HUES6 (cell line): ENCODE data around the gene ACOT2.
A peak's percentile ranks its signal among the peaks of the same experiment; 100 is the strongest.
"Not testable (repeated sequence)": the region's sequence is repeated elsewhere in the genome, so short reads cannot be mapped to it uniquely, and the experiment has no call there.

Source experiments
- H3K27ac ChIP-seq: 2 replicates; pipeline ENCODE4 v1.7.0; 2013; ENCODE audit warnings: low read depth, mild to moderate bottlenecking, low read length, inconsistent platforms
- H3K27me3 ChIP-seq: 2 replicates; pipeline ENCODE4 v1.6.1; 2013; ENCODE audit warnings: low read length; ENCODE audit not compliant: control insufficient read depth, insufficient read depth
- H3K36me3 ChIP-seq: 2 replicates; pipeline ENCODE4 v1.6.1; 2013; ENCODE audit warnings: low read length; ENCODE audit not compliant: control insufficient read depth, insufficient read depth
- H3K4me1 ChIP-seq: 2 replicates; pipeline ENCODE4 v1.6.1; 2013; ENCODE audit warnings: low read length; ENCODE audit not compliant: control insufficient read depth, insufficient read depth
- H3K4me3 ChIP-seq: 2 replicates; pipeline ENCODE4 v1.5.1; 2013; ENCODE audit warnings: low read depth, low read length
- H3K9ac ChIP-seq: one replicate; pipeline ENCODE4 v1.6.1; 2013; ENCODE audit warnings: mild to moderate bottlenecking, low read length
- H3K9me3 ChIP-seq: 2 replicates; pipeline ENCODE4 v1.6.1; 2013; ENCODE audit warnings: low read depth, low read length; ENCODE audit not compliant: control insufficient read depth, insufficient read depth

ACOT2 gene

GRCh38 chr14:73568886-73569184 is 178 bp upstream of the ACOT2 start:
- H3K9me3 ChIP-seq, H3K4me1 ChIP-seq, H3K36me3 ChIP-seq, H3K27me3 ChIP-seq: not testable (repeated sequence)
- Histone ChIP-seq H3K9ac (peak overlapping the region; percentile 88), H3K27ac (peak overlapping the region; percentile 64; the same call in 1 of the 2 replicates), H3K4me3 (peak overlapping the region; percentile 64)

GRCh38 chr14:73570913-73571312 is 1.9 kb downstream of the ACOT2 start:
- H3K27me3 ChIP-seq, H3K4me1 ChIP-seq, H3K4me3 ChIP-seq, H3K9ac ChIP-seq, H3K9me3 ChIP-seq, H3K36me3 ChIP-seq, H3K27ac ChIP-seq: not testable (repeated sequence)

GRCh38 chr14:73573034-73573433 is 4.0 kb downstream of the ACOT2 start:
- not testable (repeated sequence) for H3K4me3 ChIP-seq, H3K9me3 ChIP-seq, H3K27ac ChIP-seq, H3K4me1 ChIP-seq, H3K9ac ChIP-seq, H3K36me3 ChIP-seq, H3K27me3 ChIP-seq

- H3K9ac ChIP-seq, H3K4me3 ChIP-seq, H3K27ac ChIP-seq, H3K4me1 ChIP-seq, H3K36me3 ChIP-seq, H3K27me3 ChIP-seq, H3K9me3 ChIP-seq: not testable (repeated sequence)
These were observed 4.7 kb downstream of the ACOT2 start for GRCh38 chr14:73573740-73574139.

GRCh38 chr14:73574251-73574650 is 5.2 kb downstream of the ACOT2 start:
- H3K4me1 ChIP-seq, H3K36me3 ChIP-seq, H3K9me3 ChIP-seq, H3K9ac ChIP-seq, H3K27ac ChIP-seq, H3K27me3 ChIP-seq, H3K4me3 ChIP-seq: not testable (repeated sequence)

- Histone ChIP-seq H3K27ac (no peak overlapping the region), H3K36me3 (no peaks in the 10 kb centered on the region; the same call in 1 of the 2 replicates), H3K4me1 (no peaks in the 10 kb centered on the region), H3K9me3 (no peaks in the 10 kb centered on the region), H3K27me3 (no peaks in the 10 kb centered on the region), H3K9ac (no peak overlapping the region), H3K4me3 (no peak overlapping the region)
These were observed 7.4 kb downstream of the ACOT2 start for GRCh38 chr14:73576391-73576790.

- not testable (repeated sequence) for H3K36me3 ChIP-seq, H3K27ac ChIP-seq, H3K4me3 ChIP-seq, H3K27me3 ChIP-seq, H3K4me1 ChIP-seq, H3K9me3 ChIP-seq, H3K9ac ChIP-seq
These were observed 8.2 kb downstream of the ACOT2 start for GRCh38 chr14:73577214-73577613.

GRCh38 chr14:73582102-73582979 is 13.3 kb downstream of the ACOT2 start:
- H3K9ac ChIP-seq, H3K4me3 ChIP-seq, H3K4me1 ChIP-seq, H3K27ac ChIP-seq, H3K36me3 ChIP-seq, H3K9me3 ChIP-seq, H3K27me3 ChIP-seq: not testable (repeated sequence)

GRCh38 chr14:73588695-73589094 is 19.7 kb downstream of the ACOT2 start:
- Histone ChIP-seq H3K27ac (no peak overlapping the region), H3K9me3 (no peaks in the 10 kb centered on the region), H3K36me3 (no peaks in the 10 kb centered on the region), H3K4me1 (no peaks in the 10 kb centered on the region), H3K9ac (no peak overlapping the region), H3K27me3 (peaks cover 22% of the 10 kb centered on the region), H3K4me3 (no peak overlapping the region)

- H3K36me3 ChIP-seq: no peaks in the 10 kb centered on the region
- no peaks in the 10 kb centered on the region for H3K9me3 ChIP-seq
- peaks cover 22% of the 10 kb centered on the region for H3K27me3 ChIP-seq
These were observed 20.1 kb downstream of the ACOT2 start for GRCh38 chr14:73589116-73589515.

GRCh38 chr14:73590673-73591004 is 21.6 kb downstream of the ACOT2 start:
- H3K27me3 ChIP-seq: peaks cover 22% of the 10 kb centered on the region
- H3K9ac ChIP-seq: not testable (repeated sequence)

More at GRCh38 chr14:73589116-73589515, 20.1 kb downstream of the ACOT2 start:
- Histone ChIP-seq H3K9ac (no peak overlapping the region), H3K4me3 (no peak overlapping the region), H3K4me1 (no peaks in the 10 kb centered on the region), H3K27ac (no peak overlapping the region)

More at GRCh38 chr14:73590673-73591004, 21.6 kb downstream of the ACOT2 start:
- H3K36me3 ChIP-seq, H3K4me3 ChIP-seq, H3K9me3 ChIP-seq, H3K4me1 ChIP-seq, H3K27ac ChIP-seq: not testable (repeated sequence)
